GM23338 (cell line): Measurements from ENCODE around the gene FAM76B. TPM values are rescaled to one million over a fixed set of nuclear protein-coding genes. Genes with fewer than 3 reads are reported as not detected.

Source experiments
- ATAC-seq: fragments of 200-7000 bp; cut with Tn5 transposase; 3 replicates; pipeline ENCODE4 v1.9.1; 2020
- DNase-seq: peaks from one replicate; pipeline ENCODE4 v3.0.0-alpha.2; 2015; ENCODE audit warnings: low spot score
- H2AFZ ChIP-seq: fragments of 200-600 bp; sonication (generic); 2 replicates; pipeline ENCODE4 v1.8.0; 2016; ENCODE audit warnings: antibody characterized with exemption, mild to moderate bottlenecking, moderate library complexity
- H3F3A ChIP-seq: fragments of 200-600 bp; sonication (generic); replicated peaks from 2 replicates; pipeline ENCODE4 v1.8.0; 2017; ENCODE audit warnings: antibody characterized with exemption, mixed run types, low read depth
- H3K27ac ChIP-seq: fragments of 200-600 bp; sonication (generic); 2 replicates; pipeline ENCODE4 v1.6.1; 2016; ENCODE audit warnings: low read depth
- H3K27me3 ChIP-seq: fragments of 200-600 bp; sonication (generic); 2 replicates; pipeline ENCODE4 v1.8.0; 2016; ENCODE audit warnings: mild to moderate bottlenecking, mixed run types, moderate library complexity; ENCODE audit not compliant: insufficient read depth
- H3K36me3 ChIP-seq: fragments of 200-600 bp; sonication (generic); 2 replicates; pipeline ENCODE4 v1.8.0; 2016; ENCODE audit warnings: mild to moderate bottlenecking; ENCODE audit not compliant: insufficient read depth
- H3K4me1 ChIP-seq: fragments of 200-600 bp; sonication (generic); 2 replicates; pipeline ENCODE4 v1.8.0; 2016; ENCODE audit warnings: mild to moderate bottlenecking, moderate library complexity; ENCODE audit not compliant: insufficient read depth
- H3K4me2 ChIP-seq: fragments of 200-600 bp; sonication (generic); 2 replicates; pipeline ENCODE4 v1.7.1; 2017; ENCODE audit warnings: mixed run types
- H3K4me3 ChIP-seq: fragments of 200-600 bp; sonication (generic); 2 replicates; pipeline ENCODE4 v1.6.1; 2016; ENCODE audit warnings: mixed run types
- H3K79me2 ChIP-seq: fragments of 200-600 bp; sonication (generic); replicated peaks from 2 replicates; pipeline ENCODE4 v1.8.0; 2017; ENCODE audit warnings: mild to moderate bottlenecking; ENCODE audit not compliant: insufficient read depth
- H3K9me2 ChIP-seq: fragments of 200-600 bp; sonication (generic); 2 replicates; pipeline ENCODE4 v1.8.0; 2017; ENCODE audit not compliant: insufficient read depth
- H4K20me1 ChIP-seq: fragments of 200-600 bp; sonication (generic); replicated peaks from 2 replicates; pipeline ENCODE4 v1.8.0; 2017; ENCODE audit warnings: mild to moderate bottlenecking; ENCODE audit not compliant: insufficient read depth
- H3K27ac Mint-ChIP-seq: 2 replicates; pipeline ENCODE4 v1.8.0; 2020; ENCODE audit warnings: inconsistent platforms, mild to moderate bottlenecking, moderate library complexity, mixed read lengths
- H3K27me3 Mint-ChIP-seq: 3 replicates; pipeline ENCODE4 v1.8.0; 2022; ENCODE audit warnings: low read depth, mild to moderate bottlenecking, moderate library complexity, mixed read lengths, inconsistent platforms; ENCODE audit not compliant: insufficient read depth, poor library complexity
- H3K36me3 Mint-ChIP-seq: 3 replicates; pipeline ENCODE4 v1.8.0; 2021; ENCODE audit warnings: low read depth, mild to moderate bottlenecking, inconsistent platforms, moderate library complexity, mixed read lengths
- H3K4me1 Mint-ChIP-seq: 3 replicates; pipeline ENCODE4 v1.8.0; 2020; ENCODE audit warnings: mild to moderate bottlenecking, inconsistent platforms, mixed read lengths
- H3K4me3 Mint-ChIP-seq: 3 replicates; pipeline ENCODE4 v1.8.0; 2021; ENCODE audit warnings: moderate library complexity, mild to moderate bottlenecking, inconsistent platforms, mixed read lengths
- H3K9me3 Mint-ChIP-seq: 3 replicates; pipeline ENCODE4 v1.8.0; 2020; ENCODE audit warnings: moderate library complexity, mild to moderate bottlenecking, inconsistent platforms, mixed read lengths
- CREB1 ChIP-seq: fragments of 250-450 bp; sonication (Bioruptor Pico); IDR thresholded peaks from 2 replicates; pipeline ENCODE4 v1.5.0; 2020; ENCODE audit warnings: low read depth, mild to moderate bottlenecking, moderate library complexity
- CTCF ChIP-seq, 2 experiments: fragments of 200-600 bp in 1 of 2; sonication (generic) in 1 of 2; conservative IDR thresholded peaks; 2 replicates each; pipeline versions ENCODE4 v1.5.1 to v1.6.1; 2016 to 2017; ENCODE audit warnings: antibody characterized with exemption in 2 of 2, low read depth in 2 of 2, mild to moderate bottlenecking in 2 of 2, moderate library complexity in 1 of 2
- NANOG ChIP-seq: IDR thresholded peaks from 2 replicates; pipeline ENCODE4 v1.6.1; 2016; ENCODE audit warnings: antibody characterized with exemption, borderline replicate concordance
- POLR2AphosphoS5 ChIP-seq: IDR thresholded peaks from 2 replicates; pipeline ENCODE4 v1.6.1; 2016; ENCODE audit warnings: antibody characterized with exemption, low read depth
- STAT1 ChIP-seq: IDR thresholded peaks from one replicate; pipeline ENCODE4 v1.6.1; 2016; ENCODE audit warnings: antibody characterized with exemption; ENCODE audit not compliant: unreplicated experiment
- polyA plus RNA-seq: library from polyadenylated mRNA; unstranded; fragments of >200 nt; fragmentation: Nextera tagmentation; extraction: Ambion mirVana; gene quantifications from 2 replicates; pipeline ENCODE4 v1.2.1, GENCODE V29; 2016
- total RNA-seq: library from RNA; depleted of rRNA; stranded (reverse); fragments of >200 nt; shearing (Covaris generic); gene quantifications from 2 replicates; pipeline ENCODE4 v1.2.3, GENCODE V29; 2014
- TF ChIP-seq, protein P1 (sequence below): fragments of 250-450 bp; sonication (Bioruptor Pico); IDR thresholded peaks from 2 replicates; pipeline ENCODE4 v1.5.0; 2020; ENCODE audit warnings: mild to moderate bottlenecking, moderate library complexity

Gene FAM76B
- total and polyA plus RNA-seq, 2 experiments from 2014 or later = 21.1 to 37.9 TPM

GRCh38 chr11:95729462-95729861 is 60.1 kb downstream of the FAM76B start:
- H3K79me2 ChIP-seq = no peaks in the 10 kb centered on the region
- H3K4me1 Mint-ChIP-seq = 0 out of 3 replicates have a peak, but pooled peaks cover 2% of the 10 kb centered on the region
- no peaks in the 10 kb centered on the region for H4K20me1 ChIP-seq
- no peaks in the 10 kb centered on the region for H3K9me3 Mint-ChIP-seq
- H2AFZ ChIP-seq = no peak overlapping the region
- H3K27me3 ChIP-seq = no peaks in the 10 kb centered on the region
- H3K27ac ChIP-seq = no peak overlapping the region
- H3K4me2 ChIP-seq = no peak overlapping the region
- no peak for TF ChIP-seq STAT1
- TF ChIP-seq, protein P1, sequence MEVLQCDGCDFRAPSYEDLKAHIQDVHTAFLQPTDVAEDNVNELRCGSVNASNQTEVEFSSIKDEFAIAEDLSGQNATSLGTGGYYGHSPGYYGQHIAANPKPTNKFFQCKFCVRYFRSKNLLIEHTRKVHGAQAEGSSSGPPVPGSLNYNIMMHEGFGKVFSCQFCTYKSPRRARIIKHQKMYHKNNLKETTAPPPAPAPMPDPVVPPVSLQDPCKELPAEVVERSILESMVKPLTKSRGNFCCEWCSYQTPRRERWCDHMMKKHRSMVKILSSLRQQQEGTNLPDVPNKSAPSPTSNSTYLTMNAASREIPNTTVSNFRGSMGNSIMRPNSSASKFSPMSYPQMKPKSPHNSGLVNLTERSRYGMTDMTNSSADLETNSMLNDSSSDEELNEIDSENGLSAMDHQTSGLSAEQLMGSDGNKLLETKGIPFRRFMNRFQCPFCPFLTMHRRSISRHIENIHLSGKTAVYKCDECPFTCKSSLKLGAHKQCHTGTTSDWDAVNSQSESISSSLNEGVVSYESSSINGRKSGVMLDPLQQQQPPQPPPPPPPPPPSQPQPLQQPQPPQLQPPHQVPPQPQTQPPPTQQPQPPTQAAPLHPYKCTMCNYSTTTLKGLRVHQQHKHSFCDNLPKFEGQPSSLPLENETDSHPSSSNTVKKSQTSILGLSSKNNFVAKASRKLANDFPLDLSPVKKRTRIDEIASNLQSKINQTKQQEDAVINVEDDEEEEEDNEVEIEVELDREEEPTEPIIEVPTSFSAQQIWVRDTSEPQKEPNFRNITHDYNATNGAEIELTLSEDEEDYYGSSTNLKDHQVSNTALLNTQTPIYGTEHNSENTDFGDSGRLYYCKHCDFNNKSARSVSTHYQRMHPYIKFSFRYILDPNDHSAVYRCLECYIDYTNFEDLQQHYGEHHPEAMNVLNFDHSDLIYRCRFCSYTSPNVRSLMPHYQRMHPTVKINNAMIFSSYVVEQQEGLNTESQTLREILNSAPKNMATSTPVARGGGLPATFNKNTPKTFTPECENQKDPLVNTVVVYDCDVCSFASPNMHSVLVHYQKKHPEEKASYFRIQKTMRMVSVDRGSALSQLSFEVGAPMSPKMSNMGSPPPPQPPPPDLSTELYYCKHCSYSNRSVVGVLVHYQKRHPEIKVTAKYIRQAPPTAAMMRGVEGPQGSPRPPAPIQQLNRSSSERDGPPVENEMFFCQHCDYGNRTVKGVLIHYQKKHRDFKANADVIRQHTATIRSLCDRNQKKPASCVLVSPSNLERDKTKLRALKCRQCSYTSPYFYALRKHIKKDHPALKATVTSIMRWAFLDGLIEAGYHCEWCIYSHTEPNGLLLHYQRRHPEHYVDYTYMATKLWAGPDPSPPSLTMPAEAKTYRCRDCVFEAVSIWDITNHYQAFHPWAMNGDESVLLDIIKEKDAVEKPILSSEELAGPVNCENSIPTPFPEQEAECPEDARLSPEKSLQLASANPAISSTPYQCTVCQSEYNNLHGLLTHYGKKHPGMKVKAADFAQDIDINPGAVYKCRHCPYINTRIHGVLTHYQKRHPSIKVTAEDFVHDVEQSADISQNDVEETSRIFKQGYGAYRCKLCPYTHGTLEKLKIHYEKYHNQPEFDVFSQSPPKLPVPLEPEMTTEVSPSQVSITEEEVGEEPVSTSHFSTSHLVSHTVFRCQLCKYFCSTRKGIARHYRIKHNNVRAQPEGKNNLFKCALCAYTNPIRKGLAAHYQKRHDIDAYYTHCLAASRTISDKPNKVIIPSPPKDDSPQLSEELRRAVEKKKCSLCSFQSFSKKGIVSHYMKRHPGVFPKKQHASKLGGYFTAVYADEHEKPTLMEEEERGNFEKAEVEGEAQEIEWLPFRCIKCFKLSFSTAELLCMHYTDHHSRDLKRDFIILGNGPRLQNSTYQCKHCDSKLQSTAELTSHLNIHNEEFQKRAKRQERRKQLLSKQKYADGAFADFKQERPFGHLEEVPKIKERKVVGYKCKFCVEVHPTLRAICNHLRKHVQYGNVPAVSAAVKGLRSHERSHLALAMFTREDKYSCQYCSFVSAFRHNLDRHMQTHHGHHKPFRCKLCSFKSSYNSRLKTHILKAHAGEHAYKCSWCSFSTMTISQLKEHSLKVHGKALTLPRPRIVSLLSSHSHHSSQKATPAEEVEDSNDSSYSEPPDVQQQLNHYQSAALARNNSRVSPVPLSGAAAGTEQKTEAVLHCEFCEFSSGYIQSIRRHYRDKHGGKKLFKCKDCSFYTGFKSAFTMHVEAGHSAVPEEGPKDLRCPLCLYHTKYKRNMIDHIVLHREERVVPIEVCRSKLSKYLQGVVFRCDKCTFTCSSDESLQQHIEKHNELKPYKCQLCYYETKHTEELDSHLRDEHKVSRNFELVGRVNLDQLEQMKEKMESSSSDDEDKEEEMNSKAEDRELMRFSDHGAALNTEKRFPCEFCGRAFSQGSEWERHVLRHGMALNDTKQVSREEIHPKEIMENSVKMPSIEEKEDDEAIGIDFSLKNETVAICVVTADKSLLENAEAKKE (CRISPR knock-in tag) = no peak
- no peak for TF ChIP-seq NANOG
- no peak for TF ChIP-seq CREB1
- no peak for TF ChIP-seq CTCF (conservative IDR thresholded peaks at IDR 0.05; ENCODE audit: low read depth in 2 of 2)
- no peak for TF ChIP-seq POLR2AphosphoS5
- H3K27me3 Mint-ChIP-seq = no peaks in the 10 kb centered on the region
- no peak overlapping the region for H3K4me3 Mint-ChIP-seq
- H3K27ac Mint-ChIP-seq = no peak overlapping the region
- H3K4me1 ChIP-seq = no peaks in the 10 kb centered on the region
- ATAC-seq = no peak
- no peaks in the 10 kb centered on the region for H3F3A ChIP-seq
- H3K4me3 ChIP-seq = no peak overlapping the region
- no peak for DNase-seq
- no peaks in the 10 kb centered on the region for H3K9me2 ChIP-seq
- no peaks in the 10 kb centered on the region for H3K36me3 ChIP-seq
- H3K36me3 Mint-ChIP-seq = no peaks in the 10 kb centered on the region
